Uterus (tissue), 4 donors: ENCODE data around the gene LHB. TPM values are rescaled to one million over a fixed set of nuclear protein-coding genes. Genes with fewer than 3 reads are reported as not detected.

Experiments used
- DNase-seq, 2 donors: peaks; one replicate each; pipeline ENCODE4 v3.0.0-alpha.2; 2019 to 2020
- H3K27ac ChIP-seq, 2 donors: fragments of 200-600 bp; sonication (generic); 1 replicate in 1 of 2; 2 replicates in 1 of 2; pipeline ENCODE4 v1.5.1; 2016 to 2018
- H3K27me3 ChIP-seq, 2 donors: fragments of 200-600 bp; sonication (generic); one replicate each; pipeline ENCODE4 v1.5.1; 2018 to 2019; ENCODE audit warnings: control low read depth in 1 of 2
- H3K36me3 ChIP-seq, 2 donors: fragments of 200-600 bp; sonication (generic); one replicate each; pipeline ENCODE4 v1.5.1; 2019; ENCODE audit warnings: control low read depth in 1 of 2
- H3K4me1 ChIP-seq, 2 donors: fragments of 200-600 bp; sonication (generic); one replicate each; pipeline ENCODE4 v1.5.1; 2018 to 2019; ENCODE audit warnings: control low read depth in 1 of 2
- H3K4me3 ChIP-seq, 2 donors: fragments of 200-600 bp; sonication (generic); 1 replicate in 1 of 2; 2 replicates in 1 of 2; pipeline ENCODE4 v1.5.1; 2018 to 2019; ENCODE audit warnings: mild to moderate bottlenecking in 1 of 2
- H3K9me3 ChIP-seq, 2 donors: fragments of 200-600 bp; sonication (generic); one replicate each; pipeline ENCODE4 v1.5.1; 2019; ENCODE audit warnings: control low read depth in 1 of 2
- CTCF ChIP-seq, 4 experiments: fragments of 200-600 bp in 2 of 4; fragments of 450-650 bp in 2 of 4; sonication (generic) in 2 of 4; IDR thresholded peaks; one replicate each; pipeline ENCODE4 v1.5.1; 2016 to 2019; ENCODE audit warnings: antibody characterized with exemption in 4 of 4, mild to moderate bottlenecking in 2 of 4, moderate library complexity in 1 of 4
- POLR2A ChIP-seq, 2 donors: fragments of 450-650 bp; IDR thresholded peaks; one replicate each; pipeline ENCODE4 v1.6.1; 2016; ENCODE audit warnings: antibody characterized with exemption in 2 of 2, mild to moderate bottlenecking in 1 of 2, moderate library complexity in 1 of 2
- intact Hi-C: fragments of 100-400 bp; cut with DNase I; formaldehyde crosslinking; loops from one replicate; pipeline ENCODE4 v1.15.1; 2023; ENCODE audit warnings: low total_unique reads
- total RNA-seq, 4 donors: library from RNA; depleted of rRNA in 3 of 4; stranded (reverse); fragments of >200 nt in 3 of 4; gene quantifications; one replicate each; pipeline versions ENCODE4 v1.1.0 to v1.2.4, GENCODE V29; 2014 to 2023
- donor health status: DM: yes; HTN: yes; CAD: no.

LHB gene
- not detected for total RNA-seq

- intact Hi-C loops = no loop called here
- no peak for DNase-seq
- peaks cover 0 to 7% of the 10 kb centered on the region in 2 donors for H3K4me1 ChIP-seq
- no peak for TF ChIP-seq POLR2A (IDR thresholded peaks at IDR 0.05)
- TF ChIP-seq CTCF (IDR thresholded peaks at IDR 0.05) = no peak
- no peak within 1 kb of the TSS for H3K27ac ChIP-seq
- H3K4me3 ChIP-seq = peak within 1 kb of the TSS; percentile 30 to 31
- H3K27me3 ChIP-seq = no peaks in the 10 kb centered on the region
- no peaks in the 10 kb centered on the region for H3K9me3 ChIP-seq
- no peaks in the 10 kb centered on the region for H3K36me3 ChIP-seq
Measured at GRCh38 chr19:49017041-49017665, at the start of gene LHB. LHB (minus strand) TSS chr19:49017091; CDS start chr19:49017081, 10 bp downstream.

GRCh38 chr19:49065905-49066512 lies 49.1 kb upstream of the LHB start:
- H3K27me3 ChIP-seq = no peaks in the 10 kb centered on the region
- intact Hi-C loops = no loop called here
- DNase-seq = no peak

GRCh38 chr19:49064768-49065611 lies 48.1 kb upstream of the LHB start, which contains the start of gene NTF4:
NTF4 (minus strand) TSS chr19:49064818; CDS start chr19:49061997, 2,821 bp downstream.
- Histone ChIP-seq H3K27ac (no peak within 1 kb of the TSS), H3K4me1 (no peaks in the 10 kb centered on the region), H3K4me3 (no peak within 1 kb of the TSS), H3K36me3 (no peaks in the 10 kb centered on the region), H3K9me3 (no peaks in the 10 kb centered on the region), H3K27me3 (no peaks in the 10 kb centered on the region)
- intact Hi-C loops = no loop called here
- no peak for TF ChIP-seq CTCF (IDR thresholded peaks at IDR 0.05)
- TF ChIP-seq POLR2A (IDR thresholded peaks at IDR 0.05) = no peak
- no peak for DNase-seq

More at GRCh38 chr19:49065905-49066512, 49.1 kb upstream of the LHB start:
- H3K36me3 ChIP-seq = no peaks in the 10 kb centered on the region
- TF ChIP-seq POLR2A (IDR thresholded peaks at IDR 0.05) (no peak), CTCF (IDR thresholded peaks at IDR 0.05) (no peak)
- H3K4me1 ChIP-seq = no peaks in the 10 kb centered on the region
- no peak overlapping the region for H3K4me3 ChIP-seq
- no peak overlapping the region for H3K27ac ChIP-seq
- H3K9me3 ChIP-seq = no peaks in the 10 kb centered on the region

DNA sequence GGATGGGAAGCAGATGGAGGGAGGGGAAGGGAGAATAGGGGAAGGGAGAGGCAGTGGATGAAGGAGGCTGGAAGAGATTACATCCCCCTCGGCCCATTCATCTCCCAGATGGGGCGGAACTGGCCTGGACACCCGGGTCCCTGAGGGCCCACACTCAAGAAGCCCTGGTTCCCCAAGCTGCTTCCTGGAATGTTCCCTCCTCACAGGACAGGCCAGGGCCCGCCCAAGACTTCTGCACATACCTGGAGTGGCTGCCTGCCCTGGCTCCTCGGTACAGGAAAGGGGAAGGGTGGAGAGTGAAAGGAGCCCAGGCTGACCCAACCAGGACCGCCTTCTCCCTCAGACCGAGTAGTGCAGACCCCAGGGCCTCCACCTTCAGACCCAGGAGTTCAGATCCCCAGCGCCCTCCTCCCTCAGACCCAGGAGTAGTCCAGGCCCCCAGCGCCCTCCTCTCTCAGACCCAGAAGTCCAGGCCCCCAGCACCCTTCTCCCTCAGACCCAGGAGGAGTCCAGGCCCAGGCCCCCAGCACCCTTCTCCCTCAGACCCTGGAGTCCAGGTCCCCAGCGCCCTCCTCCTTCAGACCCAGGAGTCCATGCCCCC lies 47.2 kb upstream of the LHB start:
- Histone ChIP-seq H3K9me3 (no peaks in the 10 kb centered on the region), H3K36me3 (no peaks in the 10 kb centered on the region), H3K27ac (no peak overlapping the region), H3K4me3 (no peak overlapping the region), H3K27me3 (no peaks in the 10 kb centered on the region), H3K4me1 (no peaks in the 10 kb centered on the region)
- no peak for DNase-seq
- TF ChIP-seq POLR2A (IDR thresholded peaks at IDR 0.05) (no peak), CTCF (IDR thresholded peaks at IDR 0.05) (no peak)
- intact Hi-C loops = no loop called here
